HCT116 (cell line): Measurements from ENCODE around the gene MTOR.

Source experiments
- POLR2AphosphoS5 ChIP-seq: IDR thresholded peaks from 2 replicates; pipeline ENCODE4 v1.6.1; 2011; ENCODE audit warnings: mild to moderate bottlenecking, low read depth, low read length, moderate library complexity
- REST ChIP-seq: IDR thresholded peaks from 2 replicates; pipeline ENCODE4 v1.6.1; 2012; ENCODE audit warnings: low read depth
- SRF ChIP-seq: IDR thresholded peaks from 2 replicates; pipeline ENCODE4 v1.6.1; 2012; ENCODE audit warnings: low read depth
- YY1 ChIP-seq: IDR thresholded peaks from 2 replicates; pipeline ENCODE4 v1.6.1; 2011; ENCODE audit warnings: low read length, low read depth, moderate library complexity, mild to moderate bottlenecking; ENCODE audit not compliant: insufficient replicate concordance; ENCODE audit errors: extremely low read depth
- ZNF274 ChIP-seq: fragments of 200-500 bp; sonication (Bioruptor generic); IDR thresholded peaks from 2 replicates; pipeline ENCODE4 v1.6.1; 2014; ENCODE audit warnings: mild to moderate bottlenecking, low read depth, low read length, inconsistent platforms
- TF ChIP-seq, protein P1 (sequence below), 3 experiments: fragments of 200-600 bp in 1 of 3; sonication (generic) in 1 of 3; IDR thresholded peaks in 2 of 3; conservative IDR thresholded peaks in 1 of 3; 2 replicates each; pipeline ENCODE4 v1.5.1; 2012 to 2017; ENCODE audit warnings: low read depth in 2 of 3, low read length in 2 of 3, antibody characterized with exemption in 1 of 3, borderline replicate concordance in 1 of 3, control low read depth in 1 of 3, mild to moderate bottlenecking in 1 of 3, mixed read lengths in 1 of 3, mixed run types in 1 of 3, moderate library complexity in 1 of 3; ENCODE audit not compliant: insufficient read depth in 1 of 3
- TF ChIP-seq, protein P2 (sequence below): IDR thresholded peaks from 2 replicates; pipeline ENCODE4 v1.6.1; 2012

DNA sequence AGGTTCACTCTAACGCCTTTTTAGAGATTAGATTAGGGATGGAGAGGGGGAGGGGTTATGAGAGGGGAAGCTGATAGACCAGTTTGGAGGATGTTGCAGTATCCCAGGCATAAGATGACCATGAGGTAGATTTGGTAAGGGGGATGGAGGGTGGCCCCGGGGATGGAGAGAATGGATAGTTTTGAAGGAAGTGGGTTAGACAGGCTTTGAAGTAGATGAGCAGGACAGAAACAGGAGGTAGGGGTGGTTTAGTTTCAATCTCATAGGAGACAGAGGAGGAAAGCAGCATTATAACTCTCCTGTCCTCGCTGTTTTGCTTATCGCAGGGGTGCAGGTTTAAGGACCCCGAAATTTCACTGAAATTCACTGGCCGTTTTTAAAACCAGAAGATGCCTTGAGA lies 22.4 kb upstream of the MTOR start:
- TF ChIP-seq YY1 (no peak), REST (no peak), ZNF274 (no peak), POLR2AphosphoS5 (no peak), SRF (no peak)
- TF ChIP-seq, protein P1, sequence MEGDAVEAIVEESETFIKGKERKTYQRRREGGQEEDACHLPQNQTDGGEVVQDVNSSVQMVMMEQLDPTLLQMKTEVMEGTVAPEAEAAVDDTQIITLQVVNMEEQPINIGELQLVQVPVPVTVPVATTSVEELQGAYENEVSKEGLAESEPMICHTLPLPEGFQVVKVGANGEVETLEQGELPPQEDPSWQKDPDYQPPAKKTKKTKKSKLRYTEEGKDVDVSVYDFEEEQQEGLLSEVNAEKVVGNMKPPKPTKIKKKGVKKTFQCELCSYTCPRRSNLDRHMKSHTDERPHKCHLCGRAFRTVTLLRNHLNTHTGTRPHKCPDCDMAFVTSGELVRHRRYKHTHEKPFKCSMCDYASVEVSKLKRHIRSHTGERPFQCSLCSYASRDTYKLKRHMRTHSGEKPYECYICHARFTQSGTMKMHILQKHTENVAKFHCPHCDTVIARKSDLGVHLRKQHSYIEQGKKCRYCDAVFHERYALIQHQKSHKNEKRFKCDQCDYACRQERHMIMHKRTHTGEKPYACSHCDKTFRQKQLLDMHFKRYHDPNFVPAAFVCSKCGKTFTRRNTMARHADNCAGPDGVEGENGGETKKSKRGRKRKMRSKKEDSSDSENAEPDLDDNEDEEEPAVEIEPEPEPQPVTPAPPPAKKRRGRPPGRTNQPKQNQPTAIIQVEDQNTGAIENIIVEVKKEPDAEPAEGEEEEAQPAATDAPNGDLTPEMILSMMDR (IDR thresholded peaks at IDR 0.05 in 2 of 3, conservative IDR thresholded peaks at IDR 0.05 in 1 of 3; ENCODE audit: borderline replicate concordance in 1 of 3, insufficient read depth in 1 of 3, low read depth in 2 of 3, low read length in 2 of 3) = no peak
- TF ChIP-seq, protein P2, sequence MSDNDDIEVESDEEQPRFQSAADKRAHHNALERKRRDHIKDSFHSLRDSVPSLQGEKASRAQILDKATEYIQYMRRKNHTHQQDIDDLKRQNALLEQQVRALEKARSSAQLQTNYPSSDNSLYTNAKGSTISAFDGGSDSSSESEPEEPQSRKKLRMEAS = no peak
